Prostate gland (tissue), 2 donors: ENCODE data around the gene VSIR.

Experiments used
- CTCF ChIP-seq, 4 experiments: fragments of 200-600 bp in 2 of 4; fragments of 450-650 bp in 2 of 4; sonication (generic) in 2 of 4; IDR thresholded peaks; 1 replicate in 3 of 4; 2 replicates in 1 of 4; pipeline ENCODE4 v1.5.1; 2016 to 2019; ENCODE audit warnings: antibody characterized with exemption in 4 of 4, mild to moderate bottlenecking in 2 of 4, moderate library complexity in 2 of 4
- POLR2A ChIP-seq: fragments of 450-650 bp; IDR thresholded peaks from one replicate; pipeline ENCODE4 v1.6.1; 2016; ENCODE audit warnings: antibody characterized with exemption, mild to moderate bottlenecking

GRCh38 chr10:71727105-71727737, 46.1 kb downstream of the VSIR start:
- TF ChIP-seq POLR2A (no peak), CTCF (IDR thresholded peaks at IDR 0.05) (no peak)
